Neural progenitor cell (in vitro differentiated cells): ENCODE data around the gene SAMD1. TPM values are rescaled to one million over a fixed set of nuclear protein-coding genes. Genes with fewer than 3 reads are reported as not detected.

Experiments used
- DNase-seq: peaks from one replicate; pipeline ENCODE4 v3.0.0-alpha.2; 2016; ENCODE audit warnings: low spot score
- H2AFZ ChIP-seq: fragments of 200-600 bp; sonication (generic); replicated peaks from 2 replicates; pipeline ENCODE4 v1.6.1; 2016; ENCODE audit warnings: antibody characterized with exemption
- H3F3A ChIP-seq: fragments of 200-600 bp; sonication (generic); 2 replicates; pipeline ENCODE4 v1.6.1; 2016; ENCODE audit warnings: antibody characterized with exemption, low read depth
- H3K27ac ChIP-seq: fragments of 200-600 bp; sonication (generic); 2 replicates; pipeline ENCODE4 v1.5.1; 2016; ENCODE audit warnings: mild to moderate bottlenecking
- H3K27me3 ChIP-seq: fragments of 200-600 bp; sonication (generic); 2 replicates; pipeline ENCODE4 v1.6.1; 2016; ENCODE audit warnings: mild to moderate bottlenecking, moderate library complexity
- H3K36me3 ChIP-seq: fragments of 200-600 bp; sonication (generic); 2 replicates; pipeline ENCODE4 v1.5.1; 2016
- H3K4me1 ChIP-seq: fragments of 200-600 bp; sonication (generic); 2 replicates; pipeline ENCODE4 v1.6.1; 2016; ENCODE audit warnings: mixed run types
- H3K4me2 ChIP-seq: fragments of 200-600 bp; sonication (generic); 2 replicates; pipeline ENCODE4 v1.6.1; 2016
- H3K4me3 ChIP-seq: fragments of 200-600 bp; sonication (generic); 2 replicates; pipeline ENCODE4 v1.5.1; 2016
- H3K79me2 ChIP-seq: fragments of 200-600 bp; sonication (generic); 2 replicates; pipeline ENCODE4 v1.6.1; 2016; ENCODE audit warnings: low read depth
- H3K9ac ChIP-seq: fragments of 200-600 bp; sonication (generic); 2 replicates; pipeline ENCODE4 v1.6.1; 2016
- H3K9me3 ChIP-seq: fragments of 200-600 bp; sonication (generic); 2 replicates; pipeline ENCODE4 v1.5.1; 2016; ENCODE audit warnings: low read depth
- H4K20me1 ChIP-seq: fragments of 200-600 bp; sonication (generic); 2 replicates; pipeline ENCODE4 v1.6.1; 2016; ENCODE audit warnings: low read depth
- H3K27ac Mint-ChIP-seq: 3 replicates; pipeline ENCODE4 v1.8.0; 2021; ENCODE audit warnings: mixed read lengths
- H3K27me3 Mint-ChIP-seq: 2 replicates; pipeline ENCODE4 v1.8.0; 2022; ENCODE audit warnings: low read depth, mild to moderate bottlenecking, inconsistent platforms, moderate library complexity, mixed read lengths; ENCODE audit not compliant: insufficient read depth
- H3K36me3 Mint-ChIP-seq: 3 replicates; pipeline ENCODE4 v1.8.0; 2021; ENCODE audit warnings: mixed read lengths
- H3K4me1 Mint-ChIP-seq: 3 replicates; pipeline ENCODE4 v1.8.0; 2021; ENCODE audit warnings: mixed read lengths
- H3K4me3 Mint-ChIP-seq: 3 replicates; pipeline ENCODE4 v1.8.0; 2021; ENCODE audit warnings: mild to moderate bottlenecking, moderate library complexity, mixed read lengths
- H3K9me3 Mint-ChIP-seq: 3 replicates; pipeline ENCODE4 v1.8.0; 2020; ENCODE audit warnings: mixed read lengths
- CTCF ChIP-seq: fragments of 200-600 bp; sonication (generic); IDR thresholded peaks from 2 replicates; pipeline ENCODE4 v1.5.1; 2017; ENCODE audit warnings: antibody characterized with exemption, mild to moderate bottlenecking
- EZH2 ChIP-seq: fragments of 200-600 bp; sonication (generic); IDR thresholded peaks from 2 replicates; pipeline ENCODE4 v1.6.1; 2017; ENCODE audit warnings: antibody characterized with exemption, mild to moderate bottlenecking, moderate library complexity
- EZH2phosphoT487 ChIP-seq: fragments of 200-600 bp; sonication (generic); IDR thresholded peaks from 2 replicates; pipeline ENCODE4 v1.6.1; 2017; ENCODE audit warnings: antibody characterized with exemption
- total RNA-seq: library from RNA; depleted of rRNA; stranded (reverse); fragments of >200 nt; gene quantifications from 2 replicates; pipeline ENCODE4 v1.2.3, GENCODE V29; 2015; ENCODE audit warnings: low replicate concordance

SAMD1 gene
- total RNA-seq, 1 donor from 2014 or later, result 22.1 TPM

- Histone ChIP-seq H3K4me2 (peak overlapping the region; percentile 76), H3K9me3 (no peaks in the 10 kb centered on the region), H3K9ac (peak overlapping the region; percentile 31), H3K4me1 (peaks cover 23% of the 10 kb centered on the region), H3K27me3 (no peaks in the 10 kb centered on the region), H3K79me2 (peaks cover 20% of the 10 kb centered on the region), H3K27ac (peak overlapping the region; percentile 87), H4K20me1 (peaks cover 39% of the 10 kb centered on the region), H3K36me3 (no peaks in the 10 kb centered on the region), H3F3A (peaks cover 32% of the 10 kb centered on the region), H3K4me3 (peak overlapping the region; percentile 49), H2AFZ (peak overlapping the region; percentile 51)
- peak overlapping the region; percentile 93 for H3K4me3 Mint-ChIP-seq
- peaks cover 5% of the 10 kb centered on the region for H3K36me3 Mint-ChIP-seq
- no peaks in the 10 kb centered on the region for H3K9me3 Mint-ChIP-seq
- TF ChIP-seq CTCF, result no peak
- H3K27me3 Mint-ChIP-seq, result peaks cover 11% of the 10 kb centered on the region
- peak; percentile 33 for DNase-seq
- peaks cover 38% of the 10 kb centered on the region for H3K4me1 Mint-ChIP-seq
- peak overlapping the region; percentile 99 for H3K27ac Mint-ChIP-seq
Measured at GRCh38 chr19:14118165-14119051, 27.9 kb upstream of the SAMD1 start.

GRCh38 chr19:14117668-14118164 lies 27.2 kb upstream of the SAMD1 start, which contains the start of gene PRKACA:
Gene PRKACA, minus strand, starts transcription at chr19:14117762. Its CDS starts 215 bp downstream, at chr19:14117547.
- H3K27ac Mint-ChIP-seq, result peak within 1 kb of the TSS; percentile 99
- H3K4me3 Mint-ChIP-seq, result peak within 1 kb of the TSS; percentile 95
- H3K79me2 ChIP-seq, result peaks cover 20% of the 10 kb centered on the region
- H3K4me1 Mint-ChIP-seq, result peaks cover 44% of the 10 kb centered on the region
- H3K36me3 ChIP-seq, result no peaks in the 10 kb centered on the region
- peaks cover 32% of the 10 kb centered on the region for H3F3A ChIP-seq
- peaks cover 3% of the 10 kb centered on the region for H3K36me3 Mint-ChIP-seq
- peaks cover 45% of the 10 kb centered on the region for H4K20me1 ChIP-seq
- TF ChIP-seq EZH2phosphoT487, result no peak
- DNase-seq, result peak; percentile 100
- peak within 1 kb of the TSS; percentile 60 for H3K9ac ChIP-seq
- H3K27ac ChIP-seq, result peak within 1 kb of the TSS; percentile 87
- H3K9me3 ChIP-seq, result no peaks in the 10 kb centered on the region
- no peaks in the 10 kb centered on the region for H3K27me3 ChIP-seq
- peak within 1 kb of the TSS; percentile 99 for H3K4me2 ChIP-seq
- H3K9me3 Mint-ChIP-seq, result no peaks in the 10 kb centered on the region
- H3K4me1 ChIP-seq, result peaks cover 29% of the 10 kb centered on the region
- peak within 1 kb of the TSS; percentile 51 for H2AFZ ChIP-seq
- H3K27me3 Mint-ChIP-seq, result peaks cover 11% of the 10 kb centered on the region
- H3K4me3 ChIP-seq, result peak within 1 kb of the TSS; percentile 94

- H3K4me1 Mint-ChIP-seq, result peaks cover 48% of the 10 kb centered on the region
- H3K9me3 Mint-ChIP-seq, result no peaks in the 10 kb centered on the region
- Histone ChIP-seq H3K4me1 (peaks cover 36% of the 10 kb centered on the region), H3K4me2 (peak overlapping the region; percentile 99), H2AFZ (no peak overlapping the region), H3K9ac (peak overlapping the region; percentile 60), H3K9me3 (no peaks in the 10 kb centered on the region), H3K79me2 (peaks cover 20% of the 10 kb centered on the region), H4K20me1 (peaks cover 51% of the 10 kb centered on the region), H3K4me3 (peak overlapping the region; percentile 94), H3F3A (peaks cover 37% of the 10 kb centered on the region), H3K27me3 (no peaks in the 10 kb centered on the region), H3K27ac (no peak overlapping the region), H3K36me3 (no peaks in the 10 kb centered on the region)
- DNase-seq, result no peak
- no peak overlapping the region for H3K27ac Mint-ChIP-seq
- H3K4me3 Mint-ChIP-seq, result peak overlapping the region; percentile 93
- TF ChIP-seq CTCF (no peak), EZH2phosphoT487 (no peak), EZH2 (no peak)
- H3K27me3 Mint-ChIP-seq, result peaks cover 10% of the 10 kb centered on the region
- H3K36me3 Mint-ChIP-seq, result no peaks in the 10 kb centered on the region
Measured at GRCh38 chr19:14116918-14117578, 26.5 kb upstream of the SAMD1 start.
